ENCODE data around the gene GJA4.
"Not testable (repeated sequence)": the region's sequence is repeated elsewhere in the genome, so short reads cannot be mapped to it uniquely, and the experiment has no call there.

GRCh38 chr1:34773114-34773513 lies 19.7 kb upstream of the GJA4 start:
- TF ChIP-seq POLR2A, CTCF (IDR thresholded peaks at IDR 0.05): not testable (repeated sequence)

Data from esophagus squamous epithelium (tissue), 4 donors.